ENCODE measurements around the gene WSCD1. TPM values are rescaled to one million over a fixed set of nuclear protein-coding genes. Genes with fewer than 3 reads are reported as not detected.

WSCD1 gene
- total and polyA plus RNA-seq, 2 of the 4 experiments (the other 2 are of a cell fraction), result 0.07 TPM; not detected in 1

DNA sequence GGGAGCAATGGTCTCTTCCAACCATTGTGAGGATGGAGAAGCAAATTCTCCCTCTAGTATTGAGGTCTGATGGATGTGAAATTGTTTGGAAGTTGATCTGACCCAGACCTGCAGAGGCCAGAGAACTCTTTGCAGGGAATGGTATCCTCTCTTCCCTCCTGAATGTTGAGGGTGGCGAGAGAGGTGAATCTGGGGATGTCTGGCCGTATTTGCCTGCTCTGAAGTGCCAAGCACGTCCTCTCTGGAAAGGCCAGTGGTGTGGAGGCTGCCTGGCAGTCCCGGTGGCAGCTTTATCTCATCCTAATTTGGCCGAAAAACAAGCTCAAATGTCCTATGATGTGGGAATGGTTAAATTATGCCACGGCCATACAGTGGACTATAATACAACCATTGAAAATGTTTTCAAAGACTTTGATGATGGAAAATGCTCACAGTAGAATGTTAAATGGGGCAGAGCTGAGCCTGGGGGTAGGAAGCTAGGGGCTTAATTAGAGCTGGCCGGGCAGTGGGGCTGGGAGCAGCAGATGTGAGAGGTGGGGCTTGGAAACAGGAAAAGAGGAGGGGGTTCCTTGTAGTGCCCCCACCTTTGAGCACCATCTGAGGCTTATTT, 30.8 kb downstream of the WSCD1 start:
- H2BK15ac ChIP-seq (ENCODE audit: low read depth, low read length), result no peak overlapping the region
- H3K27me3 ChIP-seq (ENCODE audit: control insufficient read depth, insufficient read depth, low read length), result no peaks in the 10 kb centered on the region
- dilution Hi-C loops (cut with HindIII; ENCODE audit: low sequenced_read_pairs, unreplicated experiment) (no loop called here), intact Hi-C loops (cut with micrococcal nuclease) (no loop called here), in situ Hi-C loops (cut with MboI; ENCODE audit: low sequenced_read_pairs) (no loop called here)
- H4K20me1 ChIP-seq (ENCODE audit: insufficient read depth, low read length), result no peaks in the 10 kb centered on the region
- H3K9ac ChIP-seq (ENCODE audit: low read depth, low read length), result no peak overlapping the region
- H3K4ac ChIP-seq (ENCODE audit: low read depth, low read length), result no peak overlapping the region
- no TSS peak for BruUV-seq (replicated peaks)
- H3K18ac ChIP-seq (ENCODE audit: low read depth, low read length), result no peak overlapping the region
- H3K27ac ChIP-seq (ENCODE audit: insufficient read depth, low read length), result no peak overlapping the region
- CTCF ChIA-PET, result no interaction called here
- H3K23ac ChIP-seq (ENCODE audit: low read depth, low read length), result no peak overlapping the region
- no peaks in the 10 kb centered on the region for H3K79me1 ChIP-seq (ENCODE audit: low read depth in 1 of 2, low read length in 2 of 2)
- no peak overlapping the region for H3K56ac ChIP-seq (ENCODE audit: extremely low read depth, insufficient read depth, low read length)
- TF ChIP-seq CHD1 (IDR thresholded peaks at IDR 0.05; ENCODE audit: low read depth, low read length), result no peak
- no peak for TF ChIP-seq NFE2L2 (IDR thresholded peaks at IDR 0.05; ENCODE audit: low read depth, low read length)
- TF ChIP-seq, protein P1, sequence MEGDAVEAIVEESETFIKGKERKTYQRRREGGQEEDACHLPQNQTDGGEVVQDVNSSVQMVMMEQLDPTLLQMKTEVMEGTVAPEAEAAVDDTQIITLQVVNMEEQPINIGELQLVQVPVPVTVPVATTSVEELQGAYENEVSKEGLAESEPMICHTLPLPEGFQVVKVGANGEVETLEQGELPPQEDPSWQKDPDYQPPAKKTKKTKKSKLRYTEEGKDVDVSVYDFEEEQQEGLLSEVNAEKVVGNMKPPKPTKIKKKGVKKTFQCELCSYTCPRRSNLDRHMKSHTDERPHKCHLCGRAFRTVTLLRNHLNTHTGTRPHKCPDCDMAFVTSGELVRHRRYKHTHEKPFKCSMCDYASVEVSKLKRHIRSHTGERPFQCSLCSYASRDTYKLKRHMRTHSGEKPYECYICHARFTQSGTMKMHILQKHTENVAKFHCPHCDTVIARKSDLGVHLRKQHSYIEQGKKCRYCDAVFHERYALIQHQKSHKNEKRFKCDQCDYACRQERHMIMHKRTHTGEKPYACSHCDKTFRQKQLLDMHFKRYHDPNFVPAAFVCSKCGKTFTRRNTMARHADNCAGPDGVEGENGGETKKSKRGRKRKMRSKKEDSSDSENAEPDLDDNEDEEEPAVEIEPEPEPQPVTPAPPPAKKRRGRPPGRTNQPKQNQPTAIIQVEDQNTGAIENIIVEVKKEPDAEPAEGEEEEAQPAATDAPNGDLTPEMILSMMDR (conservative IDR thresholded peaks at IDR 0.05; ENCODE audit: low read depth, low read length), result no peak
- TF ChIP-seq, protein P2, sequence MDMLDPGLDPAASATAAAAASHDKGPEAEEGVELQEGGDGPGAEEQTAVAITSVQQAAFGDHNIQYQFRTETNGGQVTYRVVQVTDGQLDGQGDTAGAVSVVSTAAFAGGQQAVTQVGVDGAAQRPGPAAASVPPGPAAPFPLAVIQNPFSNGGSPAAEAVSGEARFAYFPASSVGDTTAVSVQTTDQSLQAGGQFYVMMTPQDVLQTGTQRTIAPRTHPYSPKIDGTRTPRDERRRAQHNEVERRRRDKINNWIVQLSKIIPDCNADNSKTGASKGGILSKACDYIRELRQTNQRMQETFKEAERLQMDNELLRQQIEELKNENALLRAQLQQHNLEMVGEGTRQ (IDR thresholded peaks at IDR 0.05; ENCODE audit: low read depth, low read length), result no peak
- no peak for TF ChIP-seq RAD21 (IDR thresholded peaks at IDR 0.05; ENCODE audit: low read length)
- no peak for TF ChIP-seq RFX5 (IDR thresholded peaks at IDR 0.05; ENCODE audit: low read depth, low read length)
- TF ChIP-seq POLR2A (IDR thresholded peaks at IDR 0.05; ENCODE audit: low read depth, low read length), result no peak
- no peak for TF ChIP-seq MXI1 (IDR thresholded peaks at IDR 0.05; ENCODE audit: borderline replicate concordance, low read depth, low read length)
- no peak for TF ChIP-seq CEBPB (IDR thresholded peaks at IDR 0.05; ENCODE audit: low read depth, low read length)
- TF ChIP-seq BHLHE40 (IDR thresholded peaks at IDR 0.05; ENCODE audit: low read depth, low read length), result no peak
- no peak for TF ChIP-seq RCOR1 (IDR thresholded peaks at IDR 0.05; ENCODE audit: insufficient replicate concordance, low read length)
- TF ChIP-seq SMC3 (IDR thresholded peaks at IDR 0.05; ENCODE audit: low read depth, low read length), result no peak
- TF ChIP-seq, protein P3, sequence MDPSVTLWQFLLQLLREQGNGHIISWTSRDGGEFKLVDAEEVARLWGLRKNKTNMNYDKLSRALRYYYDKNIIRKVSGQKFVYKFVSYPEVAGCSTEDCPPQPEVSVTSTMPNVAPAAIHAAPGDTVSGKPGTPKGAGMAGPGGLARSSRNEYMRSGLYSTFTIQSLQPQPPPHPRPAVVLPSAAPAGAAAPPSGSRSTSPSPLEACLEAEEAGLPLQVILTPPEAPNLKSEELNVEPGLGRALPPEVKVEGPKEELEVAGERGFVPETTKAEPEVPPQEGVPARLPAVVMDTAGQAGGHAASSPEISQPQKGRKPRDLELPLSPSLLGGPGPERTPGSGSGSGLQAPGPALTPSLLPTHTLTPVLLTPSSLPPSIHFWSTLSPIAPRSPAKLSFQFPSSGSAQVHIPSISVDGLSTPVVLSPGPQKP (IDR thresholded peaks at IDR 0.05; ENCODE audit: borderline replicate concordance, low read depth, low read length), result no peak
- TF ChIP-seq MAFK (IDR thresholded peaks at IDR 0.05; ENCODE audit: low read depth, low read length), result no peak
- TF ChIP-seq FOS (IDR thresholded peaks at IDR 0.05; ENCODE audit: low read depth, low read length), result no peak
- TF ChIP-seq MAZ (IDR thresholded peaks at IDR 0.05; ENCODE audit: borderline replicate concordance, low read depth, low read length), result no peak
- WGBS, 2 experiments (ENCODE audit: extremely low coverage in 2 of 2, insufficient read length in 1 of 2), result no CpG with 5 or more reads among the region's 7 CpGs
- no peaks in the 10 kb centered on the region for H3K36me3 ChIP-seq (ENCODE audit: control insufficient read depth, insufficient read depth, low read length)
- H4K8ac ChIP-seq (ENCODE audit: low read depth in 2 of 2, low read length in 2 of 2), result no peak overlapping the region
- ATAC-seq (ENCODE audit: low read depth) (no peak), DNase-seq (no peak)
- no peak overlapping the region for H3K14ac ChIP-seq (replicated peaks; ENCODE audit: low read depth, low read length)
- H2BK120ac ChIP-seq (ENCODE audit: low read depth, low read length), result no peak overlapping the region
- no peaks in the 10 kb centered on the region for H3K4me1 ChIP-seq (ENCODE audit: control insufficient read depth, insufficient read depth, low read length)
- H3K4me3 ChIP-seq (ENCODE audit: insufficient read depth, low read depth, low read length), result no peak overlapping the region
- H2AFZ ChIP-seq (replicated peaks; ENCODE audit: low read length, poor library complexity), result no peak overlapping the region
- POLR2A ChIA-PET (ENCODE audit: unreplicated experiment), result no interaction called here
- no peak overlapping the region for H4K91ac ChIP-seq (ENCODE audit: insufficient read depth, low read depth, low read length)
- no peak overlapping the region for H2AK5ac ChIP-seq (ENCODE audit: low read depth, low read length)
- no peak overlapping the region for H4K5ac ChIP-seq (ENCODE audit: low read depth, low read length)
- H3K4me2 ChIP-seq (ENCODE audit: low read depth, low read length), result no peak overlapping the region
- H2AK9ac ChIP-seq (replicated peaks; ENCODE audit: low read depth, low read length, poor library complexity), result no peak overlapping the region
- no peak overlapping the region for H2BK5ac ChIP-seq (ENCODE audit: low read depth, low read length, poor library complexity, severe bottlenecking)
- no peak overlapping the region for H2BK20ac ChIP-seq (ENCODE audit: low read depth, low read length)
- H3K9me3 ChIP-seq (ENCODE audit: control insufficient read depth, insufficient read depth, low read length), result peaks cover 6% of the 10 kb centered on the region
- H3K9me1 ChIP-seq (ENCODE audit: insufficient read depth, low read length), result no peaks in the 10 kb centered on the region

Data from IMR-90 (cell line).